GM12878 (cell line): ENCODE data around the gene FXYD6. TPM values are rescaled to one million over a fixed set of nuclear protein-coding genes. Genes with fewer than 3 reads are reported as not detected.

Source experiments
- ATAC-seq: fragments of 200-7000 bp; cut with Tn5 transposase; 3 replicates; pipeline ENCODE4 v1.9.1; 2020; ENCODE audit warnings: mild to moderate bottlenecking, moderate library complexity
- BruUV-seq: library from RNA; stranded (reverse); fragments of 400-500 nt; replicated peaks from 2 replicates; lab custom pipeline; 2021; lab: Mats Ljungman, UMichigan
- CTCF ChIA-PET: fragments of 300-600 bp; sonication (Branson Sonifier 250); formaldehyde crosslinking; extraction: SDS; loops from one replicate; lab custom pipeline; 2021; ENCODE audit warnings: inconsistent platforms; lab: Yijun Ruan, JAX
- POLR2A ChIA-PET: fragments of 350-600 bp; formaldehyde crosslinking; extraction: SDS; loops from one replicate; lab custom pipeline; 2021; ENCODE audit warnings: inconsistent platforms; lab: Charles Lee
- RAD21 ChIA-PET: fragments of 300-600 bp; sonication (Branson Sonifier 250); formaldehyde crosslinking; loops from one replicate; lab custom pipeline; 2023; ENCODE audit warnings: antibody characterized with exemption; ENCODE audit not compliant: unreplicated experiment; lab: Charles Lee
- SMC1A ChIA-PET: fragments of 300-600 bp; sonication (Branson Sonifier 250); formaldehyde crosslinking; loops from one replicate; lab custom pipeline; 2023; ENCODE audit not compliant: unreplicated experiment, uncharacterized antibody; lab: Charles Lee
- DNase-seq: peaks from one replicate; pipeline ENCODE4 v3.0.0-alpha.2; 2011; ENCODE audit warnings: low read depth, low spot score
- FAIRE-seq: peaks from 3 replicates; lab custom pipeline; 2011; peaks lifted over from hg19 to GRCh38; lab: Jason Lieb, UNC
- H2AFZ ChIP-seq: 2 replicates; pipeline ENCODE4 v1.6.0; 2011; ENCODE audit warnings: low read depth, low read length, control low read depth; ENCODE audit not compliant: control insufficient read depth
- H3K27ac ChIP-seq: 2 replicates; pipeline ENCODE4 v1.5.1; 2011; ENCODE audit warnings: control low read depth; ENCODE audit not compliant: control insufficient read depth, insufficient read depth
- H3K27me3 ChIP-seq, 2 experiments: replicated peaks in 1 of 2; 2 replicates each; pipeline versions ENCODE4 v1.6.0 to v1.6.1; 2011; ENCODE audit warnings: low read length in 1 of 2; ENCODE audit not compliant: control insufficient read depth in 2 of 2, insufficient read depth in 2 of 2
- H3K36me3 ChIP-seq, 2 experiments: 2 replicates each; pipeline ENCODE4 v1.5.1; 2011; ENCODE audit warnings: low read length in 1 of 2; ENCODE audit not compliant: control insufficient read depth in 2 of 2, insufficient read depth in 2 of 2
- H3K4me1 ChIP-seq: 2 replicates; pipeline ENCODE4 v1.6.1; 2011; ENCODE audit warnings: mild to moderate bottlenecking, low read length, moderate library complexity, mixed read lengths; ENCODE audit not compliant: control insufficient read depth, insufficient read depth
- H3K4me2 ChIP-seq: 2 replicates; pipeline ENCODE4 v1.6.0; 2011; ENCODE audit warnings: control low read depth; ENCODE audit not compliant: control insufficient read depth, insufficient read depth
- H3K4me3 ChIP-seq: fragments of 200-600 bp; sonication (generic); 2 replicates; pipeline ENCODE4 v1.5.1; 2016
- H3K79me2 ChIP-seq: 2 replicates; pipeline ENCODE4 v1.6.0; 2011; ENCODE audit warnings: low read length; ENCODE audit not compliant: control insufficient read depth, insufficient read depth
- H3K9ac ChIP-seq: 2 replicates; pipeline ENCODE4 v1.8.0; 2011; ENCODE audit warnings: low read length, control low read depth, mixed read lengths; ENCODE audit not compliant: control insufficient read depth, insufficient read depth
- H3K9me3 ChIP-seq: replicated peaks from 3 replicates; pipeline ENCODE4 v1.5.1; 2011; ENCODE audit warnings: mild to moderate bottlenecking, low read length; ENCODE audit not compliant: control insufficient read depth, insufficient read depth
- H4K20me1 ChIP-seq: 2 replicates; pipeline ENCODE4 v1.6.0; 2011; ENCODE audit not compliant: control insufficient read depth, insufficient read depth
- EED ChIP-seq: sonication (generic); IDR thresholded peaks from 2 replicates; pipeline ENCODE4 v1.6.1; 2016; ENCODE audit warnings: antibody characterized with exemption, low read depth
- FOXK2 ChIP-seq: fragments of 450-650 bp; IDR thresholded peaks from 2 replicates; pipeline ENCODE4 v1.6.1; 2017; ENCODE audit warnings: mild to moderate bottlenecking, moderate library complexity
- GABPA ChIP-seq: IDR thresholded peaks from 2 replicates; pipeline ENCODE4 v1.6.1; 2014; ENCODE audit warnings: antibody characterized with exemption, low read depth, mild to moderate bottlenecking, inconsistent platforms
- HDAC2 ChIP-seq: fragments of 200-600 bp; sonication (generic); IDR thresholded peaks from 2 replicates; pipeline ENCODE4 v1.6.1; 2017
- IRF3 ChIP-seq: fragments of 450-650 bp; IDR thresholded peaks from 2 replicates; pipeline ENCODE4 v1.6.1; 2014; ENCODE audit warnings: mild to moderate bottlenecking
- KLF5 ChIP-seq: fragments of 450-650 bp; IDR thresholded peaks from 2 replicates; pipeline ENCODE4 v1.6.1; 2014; ENCODE audit warnings: mild to moderate bottlenecking; ENCODE audit not compliant: partially characterized antibody
- MYC ChIP-seq: IDR thresholded peaks from 2 replicates; pipeline ENCODE4 v1.6.1; 2011; ENCODE audit warnings: mild to moderate bottlenecking, low read length, moderate library complexity, inconsistent platforms; ENCODE audit not compliant: insufficient read depth, insufficient replicate concordance, insufficient read length, severe bottlenecking
- NFYB ChIP-seq: IDR thresholded peaks from 2 replicates; pipeline ENCODE4 v1.6.1; 2011; ENCODE audit warnings: low read depth, mild to moderate bottlenecking, low read length, improper control_type of control experiment, moderate library complexity; ENCODE audit not compliant: insufficient read depth
- NR2C1 ChIP-seq: fragments of 450-650 bp; IDR thresholded peaks from 2 replicates; pipeline ENCODE4 v1.6.1; 2017; ENCODE audit warnings: antibody characterized with exemption, mild to moderate bottlenecking, moderate library complexity
- SMC3 ChIP-seq: IDR thresholded peaks from 2 replicates; pipeline ENCODE4 v1.6.1; 2011; ENCODE audit warnings: low read length, improper control_type of control experiment, borderline replicate concordance
- SRF ChIP-seq, 2 experiments: IDR thresholded peaks; 2 replicates each; pipeline ENCODE4 v1.6.1; 2011; ENCODE audit warnings: low read depth in 2 of 2, low read length in 2 of 2, mild to moderate bottlenecking in 1 of 2, moderate library complexity in 1 of 2
- STAT1 ChIP-seq: fragments of 450-650 bp; conservative IDR thresholded peaks from 2 replicates; pipeline ENCODE4 v1.6.1; 2014; ENCODE audit warnings: antibody characterized with exemption, mild to moderate bottlenecking
- STAT3 ChIP-seq: IDR thresholded peaks from 2 replicates; pipeline ENCODE4 v1.6.1; 2011; ENCODE audit warnings: low read depth, low read length, improper control_type of control experiment
- TCF3 ChIP-seq: IDR thresholded peaks from 2 replicates; pipeline ENCODE4 v1.6.1; 2012; ENCODE audit warnings: low read depth, mild to moderate bottlenecking, low read length, borderline replicate concordance; ENCODE audit not compliant: insufficient read depth
- TCF7 ChIP-seq: IDR thresholded peaks from 2 replicates; pipeline ENCODE4 v1.6.1; 2014; ENCODE audit warnings: antibody characterized with exemption, borderline replicate concordance
- USF2 ChIP-seq: IDR thresholded peaks from 2 replicates; pipeline ENCODE4 v1.6.1; 2011; ENCODE audit warnings: low read depth, low read length, improper control_type of control experiment, borderline replicate concordance
- YBX1 ChIP-seq: fragments of 450-650 bp; IDR thresholded peaks from 2 replicates; pipeline ENCODE4 v1.6.1; 2016; ENCODE audit warnings: antibody characterized with exemption
- ZBTB40 ChIP-seq: fragments of 450-650 bp; IDR thresholded peaks from 2 replicates; pipeline ENCODE4 v1.6.1; 2016; ENCODE audit warnings: mild to moderate bottlenecking, moderate library complexity, borderline replicate concordance
- ZZZ3 ChIP-seq: IDR thresholded peaks from 2 replicates; pipeline ENCODE4 v1.6.1; 2011; ENCODE audit warnings: low read depth; ENCODE audit not compliant: control insufficient read depth, insufficient read length
- WGBS: methylation state at CpG from one replicate; pipeline ENCODE4 v1.1.6; 2016; ENCODE audit warnings: low lambda C conversion rate; ENCODE audit not compliant: insufficient replicate concordance, insufficient coverage; ENCODE audit errors: missing lambda C conversion rate; 5-methylcytosine and 5-hydroxymethylcytosine counted together
- in situ Hi-C: fragments of 300-500 bp; cut with MboI; formaldehyde crosslinking; loops from 9 replicates; pipeline ENCODE4 v1.14.3; 2018; ENCODE audit warnings: mixed read lengths
- intact Hi-C: fragments of 100-400 bp; cut with micrococcal nuclease; formaldehyde crosslinking; loops from one replicate; pipeline ENCODE4 v1.14.2; 2022; ENCODE audit not compliant: unreplicated experiment
- polyA plus RNA-seq, 11 experiments: library from polyadenylated mRNA; depleted of rRNA in 4 of 11; unstranded in 6 of 11; stranded (reverse) in 5 of 11; fragments of >200 nt; fragmentation: Nextera tagmentation in 4 of 11; fragmentation: Illumina TruSeq in 1 of 11; extraction: Ambion mirVana in 4 of 11; extraction: Trizol in 1 of 11; gene quantifications; 1 replicate in 1 of 11; 2 replicates in 10 of 11; pipeline versions ENCODE4 v1.2.1 to v1.2.3, GENCODE V29; 2011 to 2016; ENCODE audit warnings: inconsistent platforms in 2 of 11, missing spikeins in 2 of 11, low read depth in 1 of 11
- total RNA-seq, 4 experiments: library from RNA; depleted of rRNA in 3 of 4; stranded (reverse); fragments of >200 nt in 3 of 4; fragmentation: Illumina TruSeq in 1 of 4; extraction: Trizol in 1 of 4; gene quantifications; 2 replicates each; pipeline versions ENCODE4 v1.2.1 to v1.2.3, GENCODE V29; 2013 to 2021

The FXYD6 gene
- total and polyA plus RNA-seq, 10 of the 15 experiments (the other 5 are each of a cell fraction or from before 2014, with no cell fraction given) = 0.09 to 2.0 (median 0.23) TPM; not detected in 2

GRCh38 chr11:117884994-117885393, 8.5 kb upstream of the FXYD6 start (continued):
- no peak for TF ChIP-seq USF2
- no peak for TF ChIP-seq YBX1
- no peak for TF ChIP-seq ZZZ3
- no peak for TF ChIP-seq GABPA
- TF ChIP-seq IRF3 = no peak
- no peak for TF ChIP-seq STAT3
- TF ChIP-seq NR2C1 = no peak
- no peak for TF ChIP-seq TCF7
- TF ChIP-seq, all 136 proteins: peak for 0

- in situ Hi-C loops (no loop called here), intact Hi-C loops (no loop called here)
- POLR2A ChIA-PET = no interaction called here
- Histone ChIP-seq H3K27me3 (peaks cover 6 to 7% of the 10 kb centered on the region in 2 experiments; a peak in 3 of 4 replicates), H2AFZ (no peak overlapping the region), H3K79me2 (no peaks in the 10 kb centered on the region), H3K4me1 (no peaks in the 10 kb centered on the region), H3K9ac (no peak overlapping the region), H3K27ac (no peak overlapping the region), H4K20me1 (no peaks in the 10 kb centered on the region), H3K4me3 (no peak overlapping the region), H3K9me3 (no peaks in the 10 kb centered on the region), H3K4me2 (no peak overlapping the region), H3K36me3 (no peaks in the 10 kb centered on the region)
- 0% methylated on average over 3 of the region's 3 CpGs for WGBS
- CTCF ChIA-PET = interaction anchor here (0.6 kb wide), 1 partner anchor 22 kb away, joined by 3 read pairs; no protein-coding TSS in a partner anchor
- DNase-seq (no peak), FAIRE-seq (no peak), ATAC-seq (no peak)
- SMC1A ChIA-PET = interaction anchor here (0.6 to 1.5 kb wide), 2 partner anchors 18 to 60 kb away, joined by 4 read pairs; no protein-coding TSS in a partner anchor
- BruUV-seq = no TSS peak
- RAD21 ChIA-PET = no interaction called here
- no peak for TF ChIP-seq SRF (IDR thresholded peaks at IDR 0.05; ENCODE audit: low read depth in 2 of 2, low read length in 2 of 2)
- no peak for TF ChIP-seq ZBTB40
- no peak for TF ChIP-seq ZZZ3
- no peak for TF ChIP-seq KLF5
- no peak for TF ChIP-seq SMC3
- TF ChIP-seq EED = no peak
- no peak for TF ChIP-seq FOXK2
- no peak for TF ChIP-seq NFYB
- TF ChIP-seq MYC = no peak
- TF ChIP-seq GABPA = no peak
- no peak for TF ChIP-seq TCF3
- no peak for TF ChIP-seq STAT1
- TF ChIP-seq HDAC2 = no peak
These were observed 6.6 kb upstream of the FXYD6 start for GRCh38 chr11:117883063-117883462.
